Endothelial cell of umbilical vein (primary cell): ENCODE results near the gene EVA1A.

Source experiments
- EZH2 ChIP-seq: IDR thresholded peaks from 2 replicates; pipeline ENCODE4 v1.6.1; 2012; ENCODE audit warnings: borderline replicate concordance, low read depth, mild to moderate bottlenecking, moderate library complexity, low read length, inconsistent platforms; ENCODE audit not compliant: severe bottlenecking
- POLR2A ChIP-seq: IDR thresholded peaks from 2 replicates; pipeline ENCODE4 v1.6.1; 2012; ENCODE audit warnings: low read depth, mild to moderate bottlenecking, control low read depth, low read length
- TF ChIP-seq, protein P1 (sequence below): IDR thresholded peaks from 2 replicates; pipeline ENCODE4 v1.6.1; 2011; ENCODE audit not compliant: insufficient read depth, insufficient read length
- TF ChIP-seq, protein P2 (sequence below), 2 donors: IDR thresholded peaks; 1 replicate in 1 of 2; 2 replicates in 1 of 2; pipeline ENCODE4 v1.5.1; 2011; ENCODE audit warnings: low read length in 2 of 2, mild to moderate bottlenecking in 2 of 2, moderate library complexity in 2 of 2, control low read depth in 1 of 2, inconsistent platforms in 1 of 2, low read depth in 1 of 2; ENCODE audit not compliant: insufficient read depth in 1 of 2; ENCODE audit errors: extremely low read depth in 1 of 2

DNA sequence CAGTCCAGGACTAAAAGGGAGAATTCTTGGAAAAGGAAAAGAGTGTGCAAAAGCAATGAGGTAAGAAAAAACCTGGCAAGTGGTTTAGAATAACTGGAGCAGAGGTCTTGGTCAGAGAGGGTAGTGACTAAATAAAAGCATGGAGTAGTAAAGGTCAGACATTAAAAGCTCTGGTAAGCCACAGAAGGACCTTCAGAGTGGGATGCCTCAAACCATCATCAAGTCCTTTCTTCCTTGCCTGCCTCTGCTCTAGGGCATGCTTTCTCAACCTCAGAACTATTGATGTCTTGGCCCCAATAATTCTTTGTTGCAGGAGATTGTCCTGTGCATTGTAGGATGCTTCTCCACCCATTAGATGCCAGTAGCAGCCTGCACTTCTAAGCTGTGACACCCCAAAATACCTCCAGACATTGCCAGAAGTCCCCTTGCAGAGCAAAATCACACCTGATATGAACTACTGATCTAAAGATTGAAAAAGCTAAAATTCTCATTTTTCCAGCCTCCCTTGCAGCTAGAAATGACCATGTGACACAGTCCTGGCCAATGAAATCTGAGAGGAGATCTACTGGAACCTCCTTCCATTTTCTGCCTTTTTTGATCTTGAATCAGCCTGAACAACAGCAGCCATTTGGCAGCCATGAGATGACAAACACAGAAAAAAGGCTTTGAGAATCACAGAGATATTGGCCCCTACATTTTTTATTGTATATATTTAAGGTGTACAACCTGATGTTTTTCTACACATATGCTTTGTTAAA is 48.1 kb downstream of the EVA1A start:
- TF ChIP-seq, protein P1, sequence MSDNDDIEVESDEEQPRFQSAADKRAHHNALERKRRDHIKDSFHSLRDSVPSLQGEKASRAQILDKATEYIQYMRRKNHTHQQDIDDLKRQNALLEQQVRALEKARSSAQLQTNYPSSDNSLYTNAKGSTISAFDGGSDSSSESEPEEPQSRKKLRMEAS, result no peak
- TF ChIP-seq, protein P2, sequence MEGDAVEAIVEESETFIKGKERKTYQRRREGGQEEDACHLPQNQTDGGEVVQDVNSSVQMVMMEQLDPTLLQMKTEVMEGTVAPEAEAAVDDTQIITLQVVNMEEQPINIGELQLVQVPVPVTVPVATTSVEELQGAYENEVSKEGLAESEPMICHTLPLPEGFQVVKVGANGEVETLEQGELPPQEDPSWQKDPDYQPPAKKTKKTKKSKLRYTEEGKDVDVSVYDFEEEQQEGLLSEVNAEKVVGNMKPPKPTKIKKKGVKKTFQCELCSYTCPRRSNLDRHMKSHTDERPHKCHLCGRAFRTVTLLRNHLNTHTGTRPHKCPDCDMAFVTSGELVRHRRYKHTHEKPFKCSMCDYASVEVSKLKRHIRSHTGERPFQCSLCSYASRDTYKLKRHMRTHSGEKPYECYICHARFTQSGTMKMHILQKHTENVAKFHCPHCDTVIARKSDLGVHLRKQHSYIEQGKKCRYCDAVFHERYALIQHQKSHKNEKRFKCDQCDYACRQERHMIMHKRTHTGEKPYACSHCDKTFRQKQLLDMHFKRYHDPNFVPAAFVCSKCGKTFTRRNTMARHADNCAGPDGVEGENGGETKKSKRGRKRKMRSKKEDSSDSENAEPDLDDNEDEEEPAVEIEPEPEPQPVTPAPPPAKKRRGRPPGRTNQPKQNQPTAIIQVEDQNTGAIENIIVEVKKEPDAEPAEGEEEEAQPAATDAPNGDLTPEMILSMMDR (IDR thresholded peaks at IDR 0.05; ENCODE audit: extremely low read depth in 1 of 2, insufficient read depth in 1 of 2, low read depth in 1 of 2, low read length in 2 of 2), result no peak
- TF ChIP-seq POLR2A (no peak), EZH2 (no peak)
